ENCODE data around the gene ADCY2.
"Not testable (repeated sequence)": the region's sequence is repeated elsewhere in the genome, so short reads cannot be mapped to it uniquely, and the experiment has no call there.

The ADCY2 gene

GRCh38 chr5:7395432-7395946 lies 449 bp upstream of the ADCY2 start:
- in situ Hi-C loops (cut with MboI; ENCODE audit: low sequenced_read_pairs) = no loop called here

DNA sequence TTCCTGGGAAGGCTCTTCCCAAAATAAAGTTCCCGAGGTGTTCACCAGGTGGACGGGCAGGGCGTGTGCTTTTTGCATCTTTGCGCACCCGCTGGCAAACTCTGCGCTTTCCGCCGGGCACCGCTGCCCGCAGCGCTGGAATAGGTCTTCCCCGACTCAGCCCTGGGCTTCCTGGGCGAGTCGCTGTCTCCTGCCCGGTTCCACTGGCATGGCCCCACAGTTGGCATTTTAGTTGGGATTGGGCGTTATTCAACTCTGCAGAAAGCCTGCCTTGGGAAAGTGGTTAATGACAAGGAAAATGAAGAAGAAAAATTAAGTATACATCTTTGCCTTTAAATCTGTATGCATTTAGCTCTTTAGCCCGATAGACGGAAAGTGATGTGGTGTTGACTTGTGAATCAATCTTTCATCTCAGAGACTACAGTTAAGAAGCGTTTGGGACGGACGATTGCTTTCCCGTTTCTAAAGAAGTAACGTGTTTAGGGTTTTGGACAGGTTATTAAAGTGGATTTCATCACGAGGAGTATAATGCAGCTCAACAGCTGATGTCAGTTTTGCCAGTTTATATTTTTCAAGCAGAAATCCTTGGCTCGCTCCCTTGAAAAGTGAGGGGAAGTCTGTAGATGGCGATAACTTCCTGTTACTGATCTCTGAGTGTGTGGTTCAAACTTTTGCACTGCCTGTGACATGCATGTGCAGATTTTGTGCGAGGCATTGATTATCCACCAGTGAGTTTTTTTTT lies 946 bp downstream of the ADCY2 start:
- in situ Hi-C loops (cut with MboI; ENCODE audit: low sequenced_read_pairs) = no loop called here

- in situ Hi-C loops (cut with MboI; ENCODE audit: low sequenced_read_pairs) = no loop called here
Measured at GRCh38 chr5:7397937-7398336, 2.0 kb downstream of the ADCY2 start.

DNA sequence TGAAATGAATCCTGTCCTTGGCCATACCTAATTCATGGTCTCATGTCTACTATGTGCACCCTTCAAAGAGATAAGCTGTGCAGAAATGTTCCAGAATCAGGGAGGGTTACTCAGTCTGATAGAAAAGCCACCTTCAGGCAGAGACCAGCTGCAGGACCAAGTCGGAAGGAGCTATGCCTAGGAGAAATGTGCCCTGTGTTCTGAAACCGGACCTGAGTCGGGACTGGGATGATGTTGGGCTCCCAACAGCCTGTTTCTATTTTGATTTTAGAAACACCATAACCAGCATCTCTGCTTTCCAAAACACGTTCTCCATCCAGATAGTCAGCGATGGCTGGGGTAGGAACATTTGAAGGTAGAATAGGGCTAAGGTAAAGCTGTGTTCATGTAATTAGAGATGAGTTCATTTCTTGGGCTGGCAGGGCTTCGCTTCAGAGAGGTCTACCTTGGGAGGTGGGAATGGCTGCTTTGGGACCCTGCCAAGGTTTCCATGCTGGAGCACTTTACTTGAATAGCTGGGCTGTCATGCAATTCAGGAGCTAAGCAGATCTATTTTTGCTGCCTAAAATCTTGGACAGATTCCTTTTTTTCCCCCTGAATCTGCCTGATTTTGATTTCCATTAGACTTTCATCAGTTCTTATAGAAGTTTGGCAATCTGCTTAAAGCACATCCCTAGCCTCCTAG lies 2.8 kb downstream of the ADCY2 start:
- in situ Hi-C loops (cut with MboI; ENCODE audit: low sequenced_read_pairs) = no loop called here

- in situ Hi-C loops (cut with MboI; ENCODE audit: low sequenced_read_pairs) = no loop called here
Measured at GRCh38 chr5:7405277-7405676, 9.3 kb downstream of the ADCY2 start.

GRCh38 chr5:7410936-7411511 lies 15.1 kb downstream of the ADCY2 start:
- in situ Hi-C loops (cut with MboI; ENCODE audit: low sequenced_read_pairs) = no loop called here

DNA sequence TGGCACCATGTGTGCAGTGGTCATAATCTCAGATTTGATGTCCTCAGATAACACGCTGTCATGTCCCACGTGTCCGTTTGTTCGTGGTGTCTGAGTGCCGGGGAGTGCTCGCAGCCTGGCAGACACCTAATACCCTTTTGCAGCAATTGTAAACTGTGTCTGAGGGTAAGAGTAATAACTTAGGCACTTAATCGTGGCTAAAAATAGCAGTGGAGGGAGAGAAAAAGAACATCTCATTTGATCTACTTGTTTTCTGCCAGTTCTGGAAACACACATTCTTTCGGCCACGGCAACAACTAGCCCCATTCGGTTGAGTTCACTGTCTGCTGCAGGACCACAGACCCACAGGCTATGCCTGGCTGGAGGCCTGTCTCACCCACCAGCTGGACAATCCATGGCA lies 16.5 kb downstream of the ADCY2 start:
- in situ Hi-C loops (cut with MboI; ENCODE audit: low sequenced_read_pairs) = no loop called here

GRCh38 chr5:7415123-7415522 lies 19.2 kb downstream of the ADCY2 start:
- in situ Hi-C loops (cut with MboI; ENCODE audit: low sequenced_read_pairs) = no loop called here

- in situ Hi-C loops (cut with MboI; ENCODE audit: low sequenced_read_pairs) = no loop called here
Measured at GRCh38 chr5:7415587-7416535, 19.9 kb downstream of the ADCY2 start.

DNA sequence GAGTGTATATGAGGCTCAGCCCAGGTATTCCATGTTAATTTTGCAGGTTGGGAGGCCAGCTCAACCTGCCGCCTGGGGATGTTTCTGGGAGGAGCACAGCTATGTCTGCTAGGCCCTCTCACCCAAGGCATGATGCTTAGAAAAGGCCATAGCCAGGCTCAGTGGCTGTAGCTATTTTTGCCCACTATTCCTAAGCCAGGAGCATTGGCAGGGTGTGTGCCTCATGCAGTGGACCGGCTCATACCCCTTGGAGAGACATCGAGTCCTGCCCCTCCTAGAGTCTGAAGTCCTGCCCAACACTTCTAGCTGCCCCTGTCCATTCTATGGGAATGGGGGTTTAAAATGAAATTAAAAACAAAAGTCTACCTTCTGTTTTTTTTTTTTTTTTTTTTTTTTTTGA lies 22.3 kb downstream of the ADCY2 start:
- in situ Hi-C loops (cut with MboI; ENCODE audit: low sequenced_read_pairs) = no loop called here

DNA sequence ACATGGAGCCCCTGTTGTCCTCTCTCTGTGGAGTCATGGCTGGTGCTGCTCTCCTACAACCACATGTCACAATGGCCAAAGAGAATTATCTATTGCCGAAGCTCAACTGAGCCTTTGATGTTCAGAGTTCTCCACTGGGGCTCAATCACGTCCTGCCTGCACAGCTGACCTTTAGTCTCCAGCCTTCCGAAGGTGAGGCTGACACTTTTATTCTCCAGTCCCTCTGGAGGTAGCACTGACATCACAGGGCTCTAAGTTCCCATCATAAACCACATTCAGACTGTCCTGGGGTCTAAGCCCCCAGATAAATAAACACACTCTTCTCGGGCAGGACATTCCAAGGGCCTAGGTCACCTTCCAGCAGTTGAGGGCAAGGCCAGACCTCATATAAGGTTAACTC lies 23.4 kb downstream of the ADCY2 start:
- in situ Hi-C loops (cut with MboI; ENCODE audit: low sequenced_read_pairs) = no loop called here

- in situ Hi-C loops (cut with MboI; ENCODE audit: low sequenced_read_pairs) = no loop called here
Measured at GRCh38 chr5:7419846-7420245, 23.9 kb downstream of the ADCY2 start.

DNA sequence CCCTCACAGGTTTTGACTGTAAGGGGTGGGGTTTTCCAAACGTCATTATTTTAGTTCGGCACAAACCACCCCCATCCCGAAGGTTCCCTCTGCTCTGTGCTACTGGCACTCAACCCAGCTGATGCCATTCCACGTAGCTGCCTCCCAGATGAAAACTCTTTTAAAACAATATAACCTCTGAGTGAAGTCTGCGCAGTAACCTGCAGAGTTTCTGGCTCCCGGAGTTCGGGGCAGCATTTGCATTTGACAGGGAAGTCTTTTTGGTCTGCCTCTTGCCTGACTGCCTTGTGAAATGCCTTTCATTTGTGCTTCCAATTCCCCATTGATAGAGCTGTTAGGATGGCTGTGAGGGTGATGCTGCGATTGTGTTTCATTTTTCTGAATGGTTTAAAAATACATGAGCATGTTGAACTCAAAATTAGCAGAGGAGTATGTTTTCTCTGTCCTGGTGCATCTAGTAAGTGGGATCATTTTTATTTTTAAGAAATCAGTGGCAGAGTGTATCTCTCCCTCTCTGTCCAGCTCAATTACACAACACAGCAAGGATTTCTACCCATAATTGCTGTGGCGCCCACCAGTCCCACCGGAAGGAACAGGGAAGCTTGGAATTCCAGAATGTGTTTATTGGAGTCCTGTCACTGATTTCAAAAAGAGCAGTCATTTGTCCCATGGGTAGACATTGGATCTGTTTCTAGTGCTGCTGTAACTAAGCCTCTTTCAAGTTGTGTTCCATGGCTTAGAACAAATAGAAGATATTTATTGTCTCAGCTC lies 24.8 kb downstream of the ADCY2 start:
- in situ Hi-C loops (cut with MboI; ENCODE audit: low sequenced_read_pairs) = no loop called here

DNA sequence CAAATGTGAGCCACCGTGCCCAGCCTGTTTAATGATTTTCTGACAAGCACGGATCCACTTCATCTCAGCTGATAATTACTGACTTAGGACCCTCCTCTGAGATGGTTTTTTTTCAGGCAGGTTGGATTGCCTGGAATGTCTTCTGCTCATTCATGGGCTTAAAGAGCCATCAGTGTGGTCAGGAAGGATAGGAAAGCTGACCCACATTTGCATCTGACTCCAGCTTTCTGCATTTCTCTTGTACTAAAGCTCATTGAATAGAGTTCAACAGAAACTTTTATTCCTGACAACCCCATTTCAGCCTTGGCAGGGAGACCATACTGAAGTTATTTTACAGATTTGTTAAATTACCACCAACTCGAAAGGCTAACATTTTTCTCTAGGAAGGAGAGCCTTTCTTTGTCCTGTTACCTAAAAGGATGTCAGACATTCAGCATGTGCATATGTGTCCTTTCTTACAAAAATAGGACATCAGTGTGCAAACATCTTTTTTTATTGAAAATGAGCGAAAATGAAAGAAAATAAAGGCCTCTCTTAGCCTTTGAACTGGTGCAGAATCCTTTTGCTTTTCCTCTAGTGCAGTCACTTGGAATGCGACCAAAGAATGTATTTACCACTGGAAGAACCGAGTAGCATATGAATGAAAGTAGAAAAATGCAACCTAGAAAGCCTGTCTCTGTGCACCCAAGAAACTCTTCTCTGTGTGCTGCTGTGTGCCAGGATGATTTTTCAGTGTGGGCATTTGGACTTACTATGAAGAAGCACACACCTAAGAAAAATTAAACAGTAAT lies 26.6 kb downstream of the ADCY2 start:
- in situ Hi-C loops (cut with MboI; ENCODE audit: low sequenced_read_pairs) = no loop called here

- in situ Hi-C loops (cut with MboI; ENCODE audit: low sequenced_read_pairs) = not testable (repeated sequence)
Measured at GRCh38 chr5:7423231-7423630, 27.3 kb downstream of the ADCY2 start.

DNA sequence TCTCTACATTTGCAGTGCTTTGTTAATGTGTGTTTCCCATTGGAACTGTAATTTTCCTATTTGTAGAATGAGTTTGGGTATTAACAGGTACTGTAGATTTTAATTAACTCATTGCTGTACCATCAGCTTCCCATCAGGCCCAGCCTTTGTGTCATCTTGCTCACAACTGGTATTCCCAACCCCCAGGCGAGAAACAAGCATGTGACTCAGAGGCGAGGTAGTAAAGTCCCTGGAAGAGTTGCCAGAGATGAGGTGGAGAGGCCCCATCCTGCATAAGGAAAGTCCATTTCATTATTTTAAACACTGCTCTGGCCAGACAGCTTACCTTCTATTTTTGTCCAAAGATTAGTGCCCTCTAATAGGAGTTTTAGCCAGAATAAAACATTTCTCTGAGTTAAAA lies 29.9 kb downstream of the ADCY2 start:
- in situ Hi-C loops (cut with MboI; ENCODE audit: low sequenced_read_pairs) = no loop called here

DNA sequence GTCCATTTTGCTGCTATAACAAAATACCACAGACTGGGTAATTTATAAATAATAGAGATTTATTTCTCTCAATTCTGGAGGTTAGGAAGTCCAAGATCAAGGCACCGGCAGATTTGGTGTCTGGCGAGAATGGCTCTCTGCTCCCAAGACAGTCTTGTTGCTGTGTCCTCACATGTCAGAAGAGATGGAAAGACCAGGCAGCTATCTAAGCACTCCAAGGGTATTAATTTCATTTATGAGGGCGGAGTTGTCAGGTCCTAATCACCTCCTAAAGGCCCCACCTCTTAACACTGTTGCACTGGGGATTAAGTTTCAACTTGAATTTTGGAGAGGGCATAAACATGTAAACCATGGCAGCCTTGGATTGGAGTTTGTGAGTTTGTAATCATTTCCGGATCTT lies 30.3 kb downstream of the ADCY2 start:
- in situ Hi-C loops (cut with MboI; ENCODE audit: low sequenced_read_pairs) = no loop called here

GRCh38 chr5:7434914-7435313 lies 39.0 kb downstream of the ADCY2 start:
- in situ Hi-C loops (cut with MboI; ENCODE audit: low sequenced_read_pairs) = no loop called here

GRCh38 chr5:7435503-7435902 lies 39.6 kb downstream of the ADCY2 start:
- in situ Hi-C loops (cut with MboI; ENCODE audit: low sequenced_read_pairs) = no loop called here

Data from HL-60/S4 treated with retinoic acid at 250 ng/mL for 4 days and 3 days (cell line).